ENCODE results near the gene CNIH2. TPM values are rescaled to one million over a fixed set of nuclear protein-coding genes. Genes with fewer than 3 reads are reported as not detected.

The CNIH2 gene
- total and polyA plus RNA-seq, 7 donors = 0.05 TPM; not detected in 6

DNA sequence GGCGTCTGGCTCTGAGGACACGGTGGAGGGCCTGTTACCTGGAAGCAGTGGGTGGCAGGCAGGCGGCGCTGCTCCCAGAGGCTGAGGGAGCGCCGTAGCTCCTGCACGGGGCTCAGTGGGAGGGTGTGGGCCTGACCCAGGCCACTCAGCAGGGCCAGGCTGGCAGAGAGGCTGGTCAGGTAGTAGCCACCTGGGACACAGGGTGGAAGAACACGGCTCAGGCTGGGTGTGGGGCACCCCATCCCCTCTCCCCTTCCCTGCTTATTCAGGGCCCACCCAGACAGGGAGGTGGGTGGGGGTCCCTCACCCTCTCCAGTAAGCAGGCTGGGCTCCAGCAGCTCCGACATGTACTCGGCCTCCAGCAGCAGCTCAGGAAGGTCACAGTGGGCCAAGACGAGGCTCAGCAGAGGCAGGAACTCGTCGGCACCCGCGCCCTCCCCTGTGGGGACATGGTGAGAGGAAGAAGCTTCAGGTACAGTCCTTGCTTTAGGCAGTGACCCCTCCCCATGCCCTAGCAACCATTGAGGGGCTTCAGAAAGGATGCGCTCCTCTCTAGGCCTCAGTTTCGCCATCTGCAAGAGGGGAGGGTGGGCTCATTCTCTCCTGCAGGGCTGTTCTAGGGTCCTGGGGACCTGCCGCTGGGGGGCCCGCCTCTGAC lies 55.4 kb downstream of the CNIH2 start:
- peaks cover 0 to 32% of the 10 kb centered on the region in 2 donors for H3K36me3 ChIP-seq (ENCODE audit: insufficient read depth in 1 of 2, low read depth in 1 of 2)
- DNase-seq (peak in 1 of 2 donors; percentile 49), ATAC-seq (no peak)
- WGBS, 3 donors = 88 to 96% (median 91%) methylated on average over 19 of the region's 19 CpGs
- TF ChIP-seq, protein P1, sequence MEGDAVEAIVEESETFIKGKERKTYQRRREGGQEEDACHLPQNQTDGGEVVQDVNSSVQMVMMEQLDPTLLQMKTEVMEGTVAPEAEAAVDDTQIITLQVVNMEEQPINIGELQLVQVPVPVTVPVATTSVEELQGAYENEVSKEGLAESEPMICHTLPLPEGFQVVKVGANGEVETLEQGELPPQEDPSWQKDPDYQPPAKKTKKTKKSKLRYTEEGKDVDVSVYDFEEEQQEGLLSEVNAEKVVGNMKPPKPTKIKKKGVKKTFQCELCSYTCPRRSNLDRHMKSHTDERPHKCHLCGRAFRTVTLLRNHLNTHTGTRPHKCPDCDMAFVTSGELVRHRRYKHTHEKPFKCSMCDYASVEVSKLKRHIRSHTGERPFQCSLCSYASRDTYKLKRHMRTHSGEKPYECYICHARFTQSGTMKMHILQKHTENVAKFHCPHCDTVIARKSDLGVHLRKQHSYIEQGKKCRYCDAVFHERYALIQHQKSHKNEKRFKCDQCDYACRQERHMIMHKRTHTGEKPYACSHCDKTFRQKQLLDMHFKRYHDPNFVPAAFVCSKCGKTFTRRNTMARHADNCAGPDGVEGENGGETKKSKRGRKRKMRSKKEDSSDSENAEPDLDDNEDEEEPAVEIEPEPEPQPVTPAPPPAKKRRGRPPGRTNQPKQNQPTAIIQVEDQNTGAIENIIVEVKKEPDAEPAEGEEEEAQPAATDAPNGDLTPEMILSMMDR (IDR thresholded peaks at IDR 0.05) = no peak
- H3K4me1 ChIP-seq = peaks cover 36% of the 10 kb centered on the region
- H3K27ac ChIP-seq = no peak overlapping the region
- no peaks in the 10 kb centered on the region for H3K9me3 ChIP-seq
- no peak overlapping the region for H3K4me3 ChIP-seq
- intact Hi-C loops (cut with DNase I) = no loop called here
- no peaks in the 10 kb centered on the region for H3K27me3 ChIP-seq (ENCODE audit: insufficient read depth in 3 of 3, low read length in 2 of 3)

Other genes starting within 250 kb of the CNIH2 start
- under 1 TPM in 1 of 4 donors, not detected in 3; 0.36 TPM for gene GAL3ST3, start 229.0 kb upstream of the CNIH2 start, total RNA-seq
- under 1 TPM in 1 of 3 donors, not detected in 2; 0.03 TPM for gene GAL3ST3, start 229.0 kb upstream of the CNIH2 start, polyA plus RNA-seq
- gene SF3B2, start 225.8 kb upstream of the CNIH2 start, total RNA-seq = 100 to 1,000 TPM in 1 of 4 donors, 10 to 100 TPM in 3; 62.8 to 114 (median 86.4) TPM
- 100 to 1,000 TPM in 2 of 3 donors, 10 to 100 TPM in 1; 66.2 to 135 (median 114) TPM for gene SF3B2, start 225.8 kb upstream of the CNIH2 start, polyA plus RNA-seq
- 10 to 100 TPM; 16.3 to 27.8 (median 24.9) TPM for gene PACS1, start 207.9 kb upstream of the CNIH2 start, total RNA-seq
- gene PACS1, start 207.9 kb upstream of the CNIH2 start, polyA plus RNA-seq = 10 to 100 TPM in 1 of 3 donors, 1 to 10 TPM in 2; 7.4 to 16.0 (median 9.0) TPM
- gene KLC2, start 20.5 kb upstream of the CNIH2 start, total RNA-seq = 10 to 100 TPM; 39.3 to 62.5 (median 54.4) TPM
- 100 to 1,000 TPM in 1 of 3 donors, 10 to 100 TPM in 2; 30.4 to 124 (median 41.5) TPM for gene KLC2, start 20.5 kb upstream of the CNIH2 start, polyA plus RNA-seq
- gene RAB1B, start 9.5 kb upstream of the CNIH2 start, total RNA-seq = 100 to 1,000 TPM; 120 to 146 (median 129) TPM
- gene RAB1B, start 9.5 kb upstream of the CNIH2 start, polyA plus RNA-seq = 100 to 1,000 TPM; 121 to 163 (median 130) TPM
- 10 to 100 TPM; 70.1 to 90.4 (median 78.6) TPM for gene YIF1A, start 11.0 kb downstream of the CNIH2 start, total RNA-seq
- 100 to 1,000 TPM in 1 of 3 donors, 10 to 100 TPM in 2; 87.4 to 161 (median 96.1) TPM for gene YIF1A, start 11.0 kb downstream of the CNIH2 start, polyA plus RNA-seq
- not detected for gene TMEM151A, start 13.7 kb downstream of the CNIH2 start, total RNA-seq
- gene TMEM151A, start 13.7 kb downstream of the CNIH2 start, polyA plus RNA-seq = under 1 TPM in 2 of 3 donors, not detected in 1; 0.04 to 0.05 TPM
- gene CD248, start 38.9 kb downstream of the CNIH2 start, total RNA-seq = 10 to 100 TPM in 1 of 4 donors, 1 to 10 TPM in 3; 7.3 to 10.7 (median 9.1) TPM
- gene CD248, start 38.9 kb downstream of the CNIH2 start, polyA plus RNA-seq = 1 to 10 TPM; 2.9 to 8.9 (median 5.5) TPM
- gene RIN1, start 58.3 kb downstream of the CNIH2 start, total RNA-seq = 1 to 10 TPM; 3.9 to 6.9 (median 6.1) TPM
- 10 to 100 TPM in 1 of 3 donors, 1 to 10 TPM in 2; 1.2 to 38.0 (median 2.0) TPM for gene RIN1, start 58.3 kb downstream of the CNIH2 start, polyA plus RNA-seq
- 10 to 100 TPM; 12.6 to 33.8 (median 19.9) TPM for gene BRMS1, start 66.9 kb downstream of the CNIH2 start, total RNA-seq
- 100 to 1,000 TPM in 1 of 3 donors, 10 to 100 TPM in 2; 55.9 to 152 (median 91.3) TPM for gene BRMS1, start 66.9 kb downstream of the CNIH2 start, polyA plus RNA-seq
- gene B4GAT1, start 69.5 kb downstream of the CNIH2 start, total RNA-seq = 10 to 100 TPM; 17.0 to 21.0 (median 18.4) TPM
- gene B4GAT1, start 69.5 kb downstream of the CNIH2 start, polyA plus RNA-seq = 10 to 100 TPM; 12.6 to 50.3 (median 24.5) TPM
- 10 to 100 TPM; 14.9 to 94.1 (median 51.0) TPM for gene SLC29A2, start 93.6 kb downstream of the CNIH2 start, total RNA-seq
- gene SLC29A2, start 93.6 kb downstream of the CNIH2 start, polyA plus RNA-seq = 10 to 100 TPM; 14.9 to 84.5 (median 69.5) TPM
- not detected for gene NPAS4, start 142.9 kb downstream of the CNIH2 start, total RNA-seq
- gene NPAS4, start 142.9 kb downstream of the CNIH2 start, polyA plus RNA-seq = under 1 TPM in 1 of 3 donors, not detected in 2; 0.05 TPM
- 10 to 100 TPM; 37.0 to 57.4 (median 48.7) TPM for gene MRPL11, start 160.7 kb downstream of the CNIH2 start, total RNA-seq
- 10 to 100 TPM; 60.4 to 60.9 (median 60.7) TPM for gene MRPL11, start 160.7 kb downstream of the CNIH2 start, polyA plus RNA-seq
- 10 to 100 TPM in 2 of 4 donors, 1 to 10 TPM in 2; 5.3 to 22.5 (median 11.4) TPM for gene PELI3, start 188.7 kb downstream of the CNIH2 start, total RNA-seq
- 10 to 100 TPM in 2 of 3 donors, 1 to 10 TPM in 1; 3.1 to 46.8 (median 14.4) TPM for gene PELI3, start 188.7 kb downstream of the CNIH2 start, polyA plus RNA-seq
- gene DPP3, start 202.3 kb downstream of the CNIH2 start, total RNA-seq = 10 to 100 TPM; 24.0 to 44.4 (median 29.8) TPM
- gene DPP3, start 202.3 kb downstream of the CNIH2 start, polyA plus RNA-seq = 10 to 100 TPM; 30.7 to 58.7 (median 57.9) TPM
- 10 to 100 TPM in 3 of 4 donors, 1 to 10 TPM in 1; 8.4 to 15.3 (median 12.1) TPM for gene BBS1, start 232.5 kb downstream of the CNIH2 start, total RNA-seq
- 10 to 100 TPM in 1 of 3 donors, 1 to 10 TPM in 2; 4.4 to 13.8 (median 5.0) TPM for gene BBS1, start 232.5 kb downstream of the CNIH2 start, polyA plus RNA-seq